Measurements from ENCODE around the gene AURKAIP1. TPM values are rescaled to one million over a fixed set of nuclear protein-coding genes. Genes with fewer than 3 reads are reported as not detected.

Gene AURKAIP1
- total and polyA plus RNA-seq, 9 of the 15 experiments (the other 6 are each of a cell fraction or from before 2014, with no cell fraction given), result 7.8 to 478 (median 92.0) TPM

DNA sequence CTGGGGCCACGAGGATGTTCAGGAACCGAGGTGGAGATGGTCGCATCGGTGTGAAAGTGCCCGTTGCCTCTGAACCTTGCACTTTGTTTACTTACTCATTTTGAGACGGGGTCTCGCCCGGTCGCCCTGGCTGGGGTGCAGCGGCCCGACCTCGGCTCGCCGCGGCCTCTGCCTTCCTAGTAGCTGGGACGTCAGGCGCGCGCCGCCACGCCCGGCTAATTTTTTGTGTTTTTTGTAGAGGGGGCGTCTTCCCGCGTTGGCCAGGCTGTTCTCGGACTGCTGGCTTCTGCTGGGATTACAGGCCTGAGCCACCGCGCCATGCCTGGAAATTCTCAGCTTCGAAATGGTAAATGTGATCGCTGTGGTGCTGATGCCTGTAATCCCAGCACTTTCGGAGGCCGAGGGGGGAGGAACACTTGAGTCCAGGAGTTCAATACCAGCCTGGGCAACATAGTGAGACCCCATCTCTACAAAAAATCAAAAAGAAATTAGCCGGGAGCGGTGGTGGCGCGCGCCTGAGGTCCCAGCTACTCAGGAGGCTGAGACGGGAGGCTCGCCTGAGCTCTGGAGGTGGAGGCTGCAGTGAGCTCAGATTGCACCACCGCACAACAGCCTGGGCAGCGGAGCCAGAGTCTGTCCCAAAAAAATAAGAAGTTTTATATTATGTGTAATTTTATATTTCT lies 32.8 kb upstream of the AURKAIP1 start (continued):
- TF ChIP-seq, protein P1, sequence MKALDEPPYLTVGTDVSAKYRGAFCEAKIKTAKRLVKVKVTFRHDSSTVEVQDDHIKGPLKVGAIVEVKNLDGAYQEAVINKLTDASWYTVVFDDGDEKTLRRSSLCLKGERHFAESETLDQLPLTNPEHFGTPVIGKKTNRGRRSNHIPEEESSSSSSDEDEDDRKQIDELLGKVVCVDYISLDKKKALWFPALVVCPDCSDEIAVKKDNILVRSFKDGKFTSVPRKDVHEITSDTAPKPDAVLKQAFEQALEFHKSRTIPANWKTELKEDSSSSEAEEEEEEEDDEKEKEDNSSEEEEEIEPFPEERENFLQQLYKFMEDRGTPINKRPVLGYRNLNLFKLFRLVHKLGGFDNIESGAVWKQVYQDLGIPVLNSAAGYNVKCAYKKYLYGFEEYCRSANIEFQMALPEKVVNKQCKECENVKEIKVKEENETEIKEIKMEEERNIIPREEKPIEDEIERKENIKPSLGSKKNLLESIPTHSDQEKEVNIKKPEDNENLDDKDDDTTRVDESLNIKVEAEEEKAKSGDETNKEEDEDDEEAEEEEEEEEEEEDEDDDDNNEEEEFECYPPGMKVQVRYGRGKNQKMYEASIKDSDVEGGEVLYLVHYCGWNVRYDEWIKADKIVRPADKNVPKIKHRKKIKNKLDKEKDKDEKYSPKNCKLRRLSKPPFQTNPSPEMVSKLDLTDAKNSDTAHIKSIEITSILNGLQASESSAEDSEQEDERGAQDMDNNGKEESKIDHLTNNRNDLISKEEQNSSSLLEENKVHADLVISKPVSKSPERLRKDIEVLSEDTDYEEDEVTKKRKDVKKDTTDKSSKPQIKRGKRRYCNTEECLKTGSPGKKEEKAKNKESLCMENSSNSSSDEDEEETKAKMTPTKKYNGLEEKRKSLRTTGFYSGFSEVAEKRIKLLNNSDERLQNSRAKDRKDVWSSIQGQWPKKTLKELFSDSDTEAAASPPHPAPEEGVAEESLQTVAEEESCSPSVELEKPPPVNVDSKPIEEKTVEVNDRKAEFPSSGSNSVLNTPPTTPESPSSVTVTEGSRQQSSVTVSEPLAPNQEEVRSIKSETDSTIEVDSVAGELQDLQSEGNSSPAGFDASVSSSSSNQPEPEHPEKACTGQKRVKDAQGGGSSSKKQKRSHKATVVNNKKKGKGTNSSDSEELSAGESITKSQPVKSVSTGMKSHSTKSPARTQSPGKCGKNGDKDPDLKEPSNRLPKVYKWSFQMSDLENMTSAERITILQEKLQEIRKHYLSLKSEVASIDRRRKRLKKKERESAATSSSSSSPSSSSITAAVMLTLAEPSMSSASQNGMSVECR (CRISPR knock-in tag; IDR thresholded peaks at IDR 0.05), result peak; percentile 17; the same call in 1 of the 2 replicates
- TF ChIP-seq ZNF695 (CRISPR knock-in tag; IDR thresholded peaks at IDR 0.05), result no peak
- TF ChIP-seq, protein P2, sequence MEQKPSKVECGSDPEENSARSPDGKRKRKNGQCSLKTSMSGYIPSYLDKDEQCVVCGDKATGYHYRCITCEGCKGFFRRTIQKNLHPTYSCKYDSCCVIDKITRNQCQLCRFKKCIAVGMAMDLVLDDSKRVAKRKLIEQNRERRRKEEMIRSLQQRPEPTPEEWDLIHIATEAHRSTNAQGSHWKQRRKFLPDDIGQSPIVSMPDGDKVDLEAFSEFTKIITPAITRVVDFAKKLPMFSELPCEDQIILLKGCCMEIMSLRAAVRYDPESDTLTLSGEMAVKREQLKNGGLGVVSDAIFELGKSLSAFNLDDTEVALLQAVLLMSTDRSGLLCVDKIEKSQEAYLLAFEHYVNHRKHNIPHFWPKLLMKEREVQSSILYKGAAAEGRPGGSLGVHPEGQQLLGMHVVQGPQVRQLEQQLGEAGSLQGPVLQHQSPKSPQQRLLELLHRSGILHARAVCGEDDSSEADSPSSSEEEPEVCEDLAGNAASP (IDR thresholded peaks at IDR 0.05), result no peak
- TF ChIP-seq TAL1 (IDR thresholded peaks at IDR 0.05), result 0 out of 2 replicates have a peak, but pooled peaks have one; percentile 8
- TF ChIP-seq ZBTB7A (IDR thresholded peaks at IDR 0.05; ENCODE audit: borderline replicate concordance, control insufficient read depth, low read depth, low read length), result 0 out of 2 replicates have a peak, but pooled peaks have one; percentile 61
- TF ChIP-seq KAT7 (CRISPR knock-in tag; IDR thresholded peaks at IDR 0.05; ENCODE audit: borderline replicate concordance), result peak; percentile 65
- no peak for TF ChIP-seq SAP30 (IDR thresholded peaks at IDR 0.05; ENCODE audit: borderline replicate concordance, insufficient read depth, low read depth, low read length, poor library complexity, severe bottlenecking)
- TF ChIP-seq, protein P3, sequence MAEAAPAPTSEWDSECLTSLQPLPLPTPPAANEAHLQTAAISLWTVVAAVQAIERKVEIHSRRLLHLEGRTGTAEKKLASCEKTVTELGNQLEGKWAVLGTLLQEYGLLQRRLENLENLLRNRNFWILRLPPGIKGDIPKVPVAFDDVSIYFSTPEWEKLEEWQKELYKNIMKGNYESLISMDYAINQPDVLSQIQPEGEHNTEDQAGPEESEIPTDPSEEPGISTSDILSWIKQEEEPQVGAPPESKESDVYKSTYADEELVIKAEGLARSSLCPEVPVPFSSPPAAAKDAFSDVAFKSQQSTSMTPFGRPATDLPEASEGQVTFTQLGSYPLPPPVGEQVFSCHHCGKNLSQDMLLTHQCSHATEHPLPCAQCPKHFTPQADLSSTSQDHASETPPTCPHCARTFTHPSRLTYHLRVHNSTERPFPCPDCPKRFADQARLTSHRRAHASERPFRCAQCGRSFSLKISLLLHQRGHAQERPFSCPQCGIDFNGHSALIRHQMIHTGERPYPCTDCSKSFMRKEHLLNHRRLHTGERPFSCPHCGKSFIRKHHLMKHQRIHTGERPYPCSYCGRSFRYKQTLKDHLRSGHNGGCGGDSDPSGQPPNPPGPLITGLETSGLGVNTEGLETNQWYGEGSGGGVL (CRISPR knock-in tag; IDR thresholded peaks at IDR 0.05), result no peak

Data from K562 (cell line).